ENCODE data around the gene GRID1.

DNA sequence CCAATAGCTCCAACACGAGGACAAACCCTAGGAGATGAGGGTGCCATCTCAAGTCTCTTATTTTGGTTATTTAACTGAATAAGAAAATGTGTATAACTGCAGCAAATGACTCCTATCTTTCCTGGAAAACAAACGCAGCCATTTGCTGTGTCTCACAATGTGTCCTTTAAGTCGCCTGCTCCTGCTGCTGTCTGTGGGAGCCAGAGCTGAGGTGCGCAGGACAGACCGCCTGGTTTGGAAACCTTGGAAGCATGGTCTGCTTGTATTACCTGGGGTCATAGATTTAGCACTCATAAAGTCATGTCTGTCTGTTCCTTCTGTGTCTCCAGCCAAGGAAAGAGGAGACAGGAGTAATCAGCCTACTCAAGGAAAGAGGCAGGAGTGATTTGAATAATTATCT is 760.2 kb downstream of the GRID1 start:
- TF ChIP-seq DPF2 (IDR thresholded peaks at IDR 0.05) (no peak), FOXM1 (IDR thresholded peaks at IDR 0.05; ENCODE audit: low read depth, low read length) (no peak), CHD2 (IDR thresholded peaks at IDR 0.05; ENCODE audit: borderline replicate concordance, low read depth, low read length) (no peak), ATF7 (IDR thresholded peaks at IDR 0.05; ENCODE audit: low read depth) (no peak), NFYB (IDR thresholded peaks at IDR 0.05; ENCODE audit: insufficient read depth, low read depth, low read length) (no peak), CBFB (IDR thresholded peaks at IDR 0.05; ENCODE audit: low read depth) (no peak), RFX5 (IDR thresholded peaks at IDR 0.05; ENCODE audit: low read depth, low read length) (no peak), SPI1 (IDR thresholded peaks at IDR 0.05; ENCODE audit: borderline replicate concordance, insufficient read depth, low read depth, low read length) (no peak), STAT1 (conservative IDR thresholded peaks at IDR 0.05) (no peak), RAD21 (IDR thresholded peaks at IDR 0.05; ENCODE audit: insufficient read depth, low read depth, low read length) (no peak), REST (IDR thresholded peaks at IDR 0.05; ENCODE audit: low read depth, low read length) (no peak), BCL3 (IDR thresholded peaks at IDR 0.05; ENCODE audit: borderline replicate concordance, insufficient read depth, low read depth, low read length, poor library complexity, severe bottlenecking) (no peak)
- TF ChIP-seq, protein P1, sequence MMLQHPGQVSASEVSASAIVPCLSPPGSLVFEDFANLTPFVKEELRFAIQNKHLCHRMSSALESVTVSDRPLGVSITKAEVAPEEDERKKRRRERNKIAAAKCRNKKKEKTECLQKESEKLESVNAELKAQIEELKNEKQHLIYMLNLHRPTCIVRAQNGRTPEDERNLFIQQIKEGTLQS (IDR thresholded peaks at IDR 0.05; ENCODE audit: borderline replicate concordance, extremely low read depth, low read depth, low read length) = no peak
